SK-N-SH (cell line): ENCODE results near the gene PTPN13.

Experiments used
- EP300 ChIP-seq, 2 experiments: IDR thresholded peaks; 2 replicates each; pipeline versions ENCODE4 v1.4.0 to v1.6.1; 2012; ENCODE audit warnings: borderline replicate concordance in 1 of 2, low read depth in 1 of 2, low read length in 1 of 2
- SMC3 ChIP-seq: IDR thresholded peaks from 2 replicates; pipeline ENCODE4 v1.6.1; 2012; ENCODE audit warnings: low read depth, low read length, improper control_type of control experiment

GRCh38 chr4:86686741-86687140 lies 92.6 kb downstream of the PTPN13 start:
- no peak for TF ChIP-seq SMC3
- TF ChIP-seq EP300 (IDR thresholded peaks at IDR 0.05; ENCODE audit: borderline replicate concordance in 1 of 2, low read depth in 1 of 2, low read length in 1 of 2) = no peak
